Fibroblast of lung (primary cell): ENCODE data around the gene PPL. TPM values are rescaled to one million over a fixed set of nuclear protein-coding genes. Genes with fewer than 3 reads are reported as not detected.

Experiments used
- DNase-seq, 2 donors: peaks; one replicate each; pipeline versions ENCODE4 v3.0.0 to v3.0.0-alpha.2; 2010; ENCODE audit warnings: low read depth in 2 of 2
- H2AFZ ChIP-seq: 2 replicates; pipeline ENCODE4 v1.5.1; 2012; ENCODE audit warnings: low read length, control low read depth, inconsistent platforms
- H3K27ac ChIP-seq: 2 replicates; pipeline ENCODE4 v1.5.1; 2011; ENCODE audit warnings: low read length, control low read depth; ENCODE audit not compliant: insufficient read depth
- H3K27me3 ChIP-seq: 2 replicates; pipeline ENCODE4 v1.5.1; 2011; ENCODE audit warnings: mild to moderate bottlenecking, low read length; ENCODE audit not compliant: control insufficient read depth, insufficient read depth
- H3K36me3 ChIP-seq: 2 replicates; pipeline ENCODE4 v1.5.1; 2011; ENCODE audit warnings: low read length; ENCODE audit not compliant: control insufficient read depth, insufficient read depth
- H3K4me1 ChIP-seq: 2 replicates; pipeline ENCODE4 v1.5.1; 2011; ENCODE audit warnings: low read length; ENCODE audit not compliant: control insufficient read depth, insufficient read depth; ENCODE audit errors: extremely low read depth
- H3K4me2 ChIP-seq: 2 replicates; pipeline ENCODE4 v1.5.1; 2011; ENCODE audit warnings: low read length, control low read depth; ENCODE audit not compliant: insufficient read depth; ENCODE audit errors: extremely low read depth
- H3K4me3 ChIP-seq, 4 experiments: fragments of 200-600 bp in 1 of 4; sonication (generic) in 1 of 4; replicated peaks in 1 of 4; 2 replicates each; pipeline ENCODE4 v1.5.1; 2011 to 2016; ENCODE audit warnings: low read length in 4 of 4, low read depth in 3 of 4, mild to moderate bottlenecking in 3 of 4, control low read depth in 2 of 4, inconsistent platforms in 1 of 4, mixed read lengths in 1 of 4; ENCODE audit not compliant: insufficient read depth in 1 of 4; ENCODE audit errors: control extremely low read depth in 1 of 4
- H3K79me2 ChIP-seq: 2 replicates; pipeline ENCODE4 v1.5.1; 2012; ENCODE audit warnings: mild to moderate bottlenecking, low read length, inconsistent platforms; ENCODE audit not compliant: control insufficient read depth, insufficient read depth
- H3K9ac ChIP-seq: 2 replicates; pipeline ENCODE4 v1.5.1; 2011; ENCODE audit warnings: mild to moderate bottlenecking, low read length, control low read depth; ENCODE audit not compliant: insufficient read depth
- H3K9me3 ChIP-seq: 2 replicates; pipeline ENCODE4 v1.5.1; 2012; ENCODE audit warnings: low read depth, low read length; ENCODE audit not compliant: control insufficient read depth, insufficient read depth
- H4K20me1 ChIP-seq: 2 replicates; pipeline ENCODE4 v1.5.1; 2011; ENCODE audit warnings: low read length; ENCODE audit not compliant: control insufficient read depth, insufficient read depth; ENCODE audit errors: extremely low read depth
- CTCF ChIP-seq, 2 donors: IDR thresholded peaks in 1 of 2; conservative IDR thresholded peaks in 1 of 2; 1 replicate in 1 of 2; 2 replicates in 1 of 2; pipeline ENCODE4 v1.5.1; 2011 to 2012; ENCODE audit warnings: low read length in 2 of 2, control low read depth in 1 of 2, inconsistent platforms in 1 of 2, low read depth in 1 of 2, mild to moderate bottlenecking in 1 of 2
- EZH2 ChIP-seq: IDR thresholded peaks from 2 replicates; pipeline ENCODE4 v1.5.1; 2012; ENCODE audit warnings: low read length, control low read depth, mild to moderate bottlenecking; ENCODE audit errors: missing control alignments
- polyA plus RNA-seq, 2 donors: library from polyadenylated mRNA; depleted of rRNA in 1 of 2; stranded (reverse) in 1 of 2; unstranded in 1 of 2; fragments of >200 nt; gene quantifications; 2 replicates each; pipeline ENCODE4 v1.2.1, GENCODE V29; 2011 to 2012; ENCODE audit warnings: missing spikeins in 1 of 2
- total RNA-seq: library from RNA; depleted of rRNA; stranded (reverse); fragments of >200 nt; gene quantifications from 2 replicates; pipeline ENCODE4 v1.2.1, GENCODE V29; 2014

PPL gene
- total and polyA plus RNA-seq, 2 donors (not counting 1 experiment from before 2014, with no cell fraction given), result 5.0 to 50.5 TPM

GRCh38 chr16:4865231-4865860 lies 71.6 kb downstream of the PPL start:
- no peak for DNase-seq
- H4K20me1 ChIP-seq, result no peaks in the 10 kb centered on the region
- no peaks in the 10 kb centered on the region for H3K4me1 ChIP-seq
- H3K4me3 ChIP-seq, result no peak overlapping the region
- H3K4me2 ChIP-seq, result no peak overlapping the region
- no peaks in the 10 kb centered on the region for H3K27me3 ChIP-seq
- no peak overlapping the region for H3K27ac ChIP-seq
- peaks cover 49% of the 10 kb centered on the region for H3K79me2 ChIP-seq
- peaks cover 5% of the 10 kb centered on the region for H3K36me3 ChIP-seq
- TF ChIP-seq CTCF (conservative IDR thresholded peaks at IDR 0.05 in 1 of 2, IDR thresholded peaks at IDR 0.05 in 1 of 2; ENCODE audit: low read depth in 1 of 2, low read length in 2 of 2) (no peak), EZH2 (no peak)
- H3K9me3 ChIP-seq, result no peaks in the 10 kb centered on the region
- H2AFZ ChIP-seq, result no peak overlapping the region
- no peak overlapping the region for H3K9ac ChIP-seq

- Histone ChIP-seq H3K9ac (no peak overlapping the region), H3K79me2 (peaks cover 49% of the 10 kb centered on the region), H3K9me3 (no peaks in the 10 kb centered on the region), H3K36me3 (peaks cover 3% of the 10 kb centered on the region), H3K27me3 (no peaks in the 10 kb centered on the region), H3K4me1 (no peaks in the 10 kb centered on the region), H3K4me3 (no peak overlapping the region), H3K27ac (no peak overlapping the region), H3K4me2 (no peak overlapping the region), H4K20me1 (no peaks in the 10 kb centered on the region), H2AFZ (no peak overlapping the region)
- TF ChIP-seq EZH2, result no peak
- no peak for TF ChIP-seq CTCF (conservative IDR thresholded peaks at IDR 0.05 in 1 of 2, IDR thresholded peaks at IDR 0.05 in 1 of 2; ENCODE audit: low read depth in 1 of 2, low read length in 2 of 2)
- DNase-seq, result no peak
Measured at GRCh38 chr16:4864728-4865127, 72.2 kb downstream of the PPL start.

- no peaks in the 10 kb centered on the region for H3K27me3 ChIP-seq
- H3K9me3 ChIP-seq, result no peaks in the 10 kb centered on the region
- no peak overlapping the region for H3K9ac ChIP-seq
- no peaks in the 10 kb centered on the region for H3K4me1 ChIP-seq
- H3K4me2 ChIP-seq, result no peak overlapping the region
- peaks cover 34% of the 10 kb centered on the region for H3K79me2 ChIP-seq
- no peak overlapping the region for H2AFZ ChIP-seq
- H3K36me3 ChIP-seq, result peaks cover 4% of the 10 kb centered on the region
- TF ChIP-seq EZH2 (no peak), CTCF (conservative IDR thresholded peaks at IDR 0.05 in 1 of 2, IDR thresholded peaks at IDR 0.05 in 1 of 2; ENCODE audit: low read depth in 1 of 2, low read length in 2 of 2) (no peak)
- no peaks in the 10 kb centered on the region for H4K20me1 ChIP-seq
- H3K27ac ChIP-seq, result no peak overlapping the region
- no peak for DNase-seq
- H3K4me3 ChIP-seq, result no peak overlapping the region
Measured at GRCh38 chr16:4862639-4863038, 74.3 kb downstream of the PPL start.
